Femur (tissue), 1 donor: Measurements from ENCODE around the gene MAML1.
"Not testable (repeated sequence)": the region's sequence is repeated elsewhere in the genome, so short reads cannot be mapped to it uniquely, and the experiment has no call there.

Experiments used
- DNase-seq: peaks from one replicate; pipeline ENCODE4 v3.0.0-alpha.2; 2017

Gene MAML1, protein sequence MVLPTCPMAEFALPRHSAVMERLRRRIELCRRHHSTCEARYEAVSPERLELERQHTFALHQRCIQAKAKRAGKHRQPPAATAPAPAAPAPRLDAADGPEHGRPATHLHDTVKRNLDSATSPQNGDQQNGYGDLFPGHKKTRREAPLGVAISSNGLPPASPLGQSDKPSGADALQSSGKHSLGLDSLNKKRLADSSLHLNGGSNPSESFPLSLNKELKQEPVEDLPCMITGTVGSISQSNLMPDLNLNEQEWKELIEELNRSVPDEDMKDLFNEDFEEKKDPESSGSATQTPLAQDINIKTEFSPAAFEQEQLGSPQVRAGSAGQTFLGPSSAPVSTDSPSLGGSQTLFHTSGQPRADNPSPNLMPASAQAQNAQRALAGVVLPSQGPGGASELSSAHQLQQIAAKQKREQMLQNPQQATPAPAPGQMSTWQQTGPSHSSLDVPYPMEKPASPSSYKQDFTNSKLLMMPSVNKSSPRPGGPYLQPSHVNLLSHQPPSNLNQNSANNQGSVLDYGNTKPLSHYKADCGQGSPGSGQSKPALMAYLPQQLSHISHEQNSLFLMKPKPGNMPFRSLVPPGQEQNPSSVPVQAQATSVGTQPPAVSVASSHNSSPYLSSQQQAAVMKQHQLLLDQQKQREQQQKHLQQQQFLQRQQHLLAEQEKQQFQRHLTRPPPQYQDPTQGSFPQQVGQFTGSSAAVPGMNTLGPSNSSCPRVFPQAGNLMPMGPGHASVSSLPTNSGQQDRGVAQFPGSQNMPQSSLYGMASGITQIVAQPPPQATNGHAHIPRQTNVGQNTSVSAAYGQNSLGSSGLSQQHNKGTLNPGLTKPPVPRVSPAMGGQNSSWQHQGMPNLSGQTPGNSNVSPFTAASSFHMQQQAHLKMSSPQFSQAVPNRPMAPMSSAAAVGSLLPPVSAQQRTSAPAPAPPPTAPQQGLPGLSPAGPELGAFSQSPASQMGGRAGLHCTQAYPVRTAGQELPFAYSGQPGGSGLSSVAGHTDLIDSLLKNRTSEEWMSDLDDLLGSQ

DNA sequence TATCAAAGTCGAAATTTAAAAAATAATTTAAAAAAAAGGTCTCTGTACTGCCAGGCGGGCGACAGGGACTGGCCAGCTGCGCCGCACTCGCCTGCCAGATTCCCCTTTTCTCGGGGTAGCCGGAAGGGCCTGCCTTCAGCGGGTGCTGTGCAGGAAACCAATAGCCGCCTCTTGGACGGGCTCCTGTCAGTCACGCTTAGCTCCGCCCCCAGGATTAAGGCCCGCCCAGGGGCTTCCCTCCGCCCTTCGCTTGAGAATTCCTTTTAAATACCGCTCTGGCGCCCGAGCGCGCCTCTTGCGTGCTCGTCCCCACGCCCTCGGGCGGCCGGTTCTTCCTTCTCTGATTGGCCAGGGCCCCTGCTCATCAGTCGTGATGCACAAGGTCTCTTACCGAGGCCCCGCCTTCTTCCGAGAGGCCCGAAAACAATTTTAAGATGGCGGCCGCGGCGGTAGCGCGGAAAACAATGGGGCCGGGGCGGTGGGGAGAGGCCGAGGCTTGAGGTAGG, at the start of gene MAML1:
Gene MAML1 (plus strand): TSS at position 411 of the 506 bp plus-strand sequence. CDS start 291 bp downstream, outside the sequence.
- peak; percentile 100 for DNase-seq

DNA sequence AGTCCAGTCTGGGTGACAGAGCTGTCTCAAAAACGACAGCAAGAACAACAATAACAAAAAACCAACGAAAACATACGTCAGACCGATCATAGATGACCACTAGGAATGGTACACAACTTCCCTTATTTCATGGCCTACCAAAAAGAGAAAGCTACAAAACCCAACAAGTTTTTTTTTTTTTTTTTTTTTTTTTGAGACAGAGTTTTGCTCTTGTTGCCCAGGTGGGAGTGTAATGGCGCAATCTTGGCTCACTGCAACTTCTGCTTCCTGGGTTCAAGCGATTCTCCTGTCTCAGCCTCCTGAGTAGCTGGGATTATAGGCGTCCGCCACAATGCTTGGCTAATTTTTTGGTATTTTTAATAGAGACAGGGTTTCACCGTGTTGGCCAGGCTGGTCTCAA, 43.4 kb upstream of the MAML1 start:
- not testable (repeated sequence) for DNase-seq

DNA sequence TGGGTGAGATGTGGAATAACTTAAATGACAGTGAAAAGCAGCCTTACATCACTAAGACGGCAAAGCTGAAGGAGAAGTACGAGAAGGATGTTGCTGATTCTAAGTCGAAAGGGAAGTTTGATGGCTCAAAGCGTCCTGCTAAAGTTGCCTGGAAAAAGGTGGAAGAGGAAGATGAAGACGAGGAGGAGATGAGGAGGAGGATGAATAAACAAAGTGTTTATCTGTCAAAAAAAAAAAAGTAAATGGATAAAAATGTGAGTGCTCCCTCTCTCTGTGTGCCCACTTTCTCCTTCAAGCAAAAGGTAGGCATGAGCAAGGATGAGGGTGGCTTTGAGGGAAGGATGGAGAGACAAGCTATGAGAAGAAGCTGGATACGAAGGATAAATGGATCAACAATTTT, 38.1 kb upstream of the MAML1 start:
- no peak for DNase-seq

DNA sequence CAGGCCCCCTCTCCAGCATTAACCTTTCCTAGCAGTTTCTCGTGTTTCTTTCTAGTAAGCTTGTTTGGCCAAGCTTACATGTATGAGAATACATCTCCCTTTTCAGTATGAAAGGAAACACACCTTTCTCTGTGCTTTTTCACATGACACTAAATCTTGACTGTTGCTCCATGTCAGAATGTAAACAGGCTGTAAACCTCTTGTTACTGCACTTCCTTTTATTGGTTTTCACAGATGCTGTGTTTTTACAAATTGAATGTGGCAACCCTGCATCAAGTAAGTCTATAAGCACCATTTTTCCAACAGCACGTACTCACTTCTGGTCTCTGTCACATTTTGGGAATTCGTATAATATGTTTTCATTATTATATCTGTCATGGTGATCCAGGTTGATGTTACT, 36.0 kb upstream of the MAML1 start:
- DNase-seq = no peak

DNA sequence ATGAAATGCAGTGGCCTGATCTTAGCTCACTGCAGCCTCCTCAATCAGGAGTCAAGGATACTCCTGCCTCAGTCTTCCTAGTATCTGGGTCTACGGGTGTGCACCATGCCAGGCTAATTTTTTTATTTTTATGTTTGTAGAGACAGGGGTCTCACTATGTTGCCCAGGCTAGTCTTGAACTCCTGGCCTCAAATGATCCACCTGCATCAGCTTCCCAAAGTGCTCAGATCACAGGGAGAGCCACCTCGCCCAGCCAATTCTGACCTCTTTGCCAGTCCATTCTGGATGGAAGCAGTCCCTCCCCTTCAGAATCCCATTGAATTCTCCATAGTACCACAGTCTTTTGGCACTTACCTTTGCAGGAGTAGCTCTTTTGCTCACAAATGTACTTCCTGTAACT, 35.5 kb upstream of the MAML1 start:
- DNase-seq = no peak

DNA sequence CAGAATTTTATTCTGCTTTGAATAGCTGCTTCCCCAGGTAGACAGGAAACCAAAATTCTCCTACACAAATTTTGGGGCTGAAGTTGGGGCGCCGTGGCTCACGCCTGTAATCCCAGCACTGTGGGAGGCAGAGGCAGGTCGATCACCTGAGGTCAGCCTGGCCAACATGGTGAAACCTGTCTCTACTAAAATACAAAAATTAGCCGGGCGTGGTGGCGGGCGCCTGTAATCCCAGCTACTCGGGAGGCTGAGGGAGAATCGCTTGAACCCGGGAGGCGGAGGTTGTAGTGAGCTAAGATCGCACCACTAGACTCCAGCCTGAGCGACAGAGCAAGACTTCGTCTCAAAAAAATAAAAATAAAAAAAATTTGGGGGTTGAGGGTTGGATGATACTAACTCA, 35.1 kb upstream of the MAML1 start:
- DNase-seq = not testable (repeated sequence)

DNA sequence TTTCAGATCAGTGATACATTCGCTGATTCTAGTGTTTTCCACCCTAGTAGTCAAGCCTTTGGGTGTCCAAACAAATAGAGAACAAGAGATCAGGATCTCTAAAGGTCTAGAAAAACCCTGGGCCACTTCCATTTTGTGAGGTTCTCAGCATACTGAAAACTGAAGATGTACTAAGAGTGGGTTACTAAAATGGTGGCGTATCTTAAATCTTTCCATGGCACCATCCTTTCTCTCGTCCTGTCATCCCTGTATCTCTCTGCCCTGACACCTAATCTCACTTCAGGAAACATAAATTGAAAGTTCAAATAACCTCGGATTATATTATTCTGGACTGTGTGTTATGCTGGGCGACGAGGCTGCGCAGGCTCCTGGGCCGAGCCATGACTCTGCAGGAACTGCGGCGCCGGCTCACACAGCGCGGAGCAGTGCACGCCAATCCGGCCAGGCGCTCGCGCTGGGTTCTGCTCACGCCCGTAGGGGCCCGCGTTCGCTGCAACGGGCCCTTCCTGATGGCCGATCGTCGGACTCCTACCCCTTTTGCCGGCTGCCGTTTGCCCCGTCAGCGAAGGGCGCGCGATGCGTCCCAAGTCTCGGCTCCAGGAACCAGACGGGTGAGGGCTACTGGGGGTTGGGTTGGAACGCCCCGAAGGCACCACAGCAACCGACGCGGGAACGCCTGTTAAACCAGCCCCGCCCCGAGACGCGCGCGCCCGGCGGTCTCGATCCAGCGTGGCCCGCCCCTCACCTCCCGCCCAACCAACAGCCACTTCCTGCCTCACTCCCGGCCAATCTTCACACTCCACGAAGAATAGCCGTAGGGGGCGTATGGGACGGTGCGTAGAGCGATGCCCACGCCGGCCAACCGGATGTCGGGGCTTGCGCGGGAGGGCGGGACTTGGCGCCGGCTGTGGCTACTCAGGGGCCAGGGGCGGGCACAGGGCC, 34.4 kb upstream of the MAML1 start:
- DNase-seq = peak; percentile 100

DNA sequence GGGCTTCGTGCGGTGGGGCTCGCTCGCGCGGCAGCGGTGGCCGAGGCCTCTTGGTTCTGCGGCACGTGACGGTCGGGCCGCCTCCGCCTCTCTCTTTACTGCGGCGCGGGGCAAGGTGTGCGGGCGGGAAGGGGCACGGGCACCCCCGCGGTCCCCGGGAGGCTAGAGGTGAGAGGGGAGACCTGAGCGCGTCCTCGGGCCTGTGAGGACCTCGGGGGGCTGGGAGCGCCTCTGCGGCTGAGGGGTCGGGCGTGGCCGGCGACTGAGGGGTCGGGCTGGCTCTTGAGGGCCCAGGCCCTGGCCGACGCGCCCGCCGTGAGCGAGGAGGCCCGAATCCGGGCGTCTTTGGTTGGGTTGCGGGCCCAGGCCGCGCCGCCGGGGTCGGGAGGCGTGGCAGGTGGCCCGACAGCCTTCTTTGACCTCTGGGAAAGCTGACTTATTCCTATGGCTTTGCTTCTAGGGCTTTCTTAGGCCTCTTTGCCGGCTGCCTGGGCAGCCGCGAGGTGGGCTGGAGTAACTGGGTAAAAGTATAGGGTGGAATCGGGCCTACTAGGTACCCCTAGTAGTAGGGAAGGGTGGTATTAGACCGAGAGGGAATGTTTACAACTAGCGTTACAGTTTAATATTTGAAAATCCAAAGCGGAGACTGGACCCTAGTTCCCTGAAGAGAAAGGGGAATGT, 33.5 kb upstream of the MAML1 start, which contains the start of gene CANX:
Gene CANX (plus strand): TSS at position 33 of the 681 bp plus-strand sequence. CDS start 6,715 bp downstream, outside the sequence.
- DNase-seq = no peak

DNA sequence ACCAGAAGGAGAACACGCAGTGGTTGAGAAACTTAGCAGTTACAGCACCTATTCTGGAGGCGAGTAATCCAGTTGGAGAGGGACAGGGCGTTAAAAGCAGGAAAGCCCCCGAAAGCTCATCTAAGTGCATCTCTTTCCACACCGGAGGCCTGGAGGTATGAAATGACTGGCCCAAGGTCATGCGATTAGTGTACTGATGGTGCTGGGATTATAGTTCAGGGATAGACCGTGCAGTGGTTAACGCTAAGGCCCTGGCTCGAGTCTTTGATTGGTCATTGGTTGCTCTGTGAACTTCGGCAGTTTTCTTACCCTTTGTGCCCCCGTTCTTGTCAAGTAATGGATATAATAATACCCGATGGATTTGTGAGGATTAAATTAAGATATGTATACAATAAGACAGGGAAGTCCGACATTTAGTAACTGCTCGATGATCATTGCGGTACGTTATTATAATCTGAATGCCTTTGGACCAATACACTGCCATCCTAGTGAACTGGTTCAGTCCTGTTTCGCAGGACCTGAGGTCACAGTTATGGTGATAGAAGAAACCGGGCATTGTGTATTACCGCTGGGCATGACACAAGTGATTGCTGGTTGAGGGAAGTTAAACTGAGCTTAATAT, 32.9 kb upstream of the MAML1 start:
- peak; percentile 22 for DNase-seq

DNA sequence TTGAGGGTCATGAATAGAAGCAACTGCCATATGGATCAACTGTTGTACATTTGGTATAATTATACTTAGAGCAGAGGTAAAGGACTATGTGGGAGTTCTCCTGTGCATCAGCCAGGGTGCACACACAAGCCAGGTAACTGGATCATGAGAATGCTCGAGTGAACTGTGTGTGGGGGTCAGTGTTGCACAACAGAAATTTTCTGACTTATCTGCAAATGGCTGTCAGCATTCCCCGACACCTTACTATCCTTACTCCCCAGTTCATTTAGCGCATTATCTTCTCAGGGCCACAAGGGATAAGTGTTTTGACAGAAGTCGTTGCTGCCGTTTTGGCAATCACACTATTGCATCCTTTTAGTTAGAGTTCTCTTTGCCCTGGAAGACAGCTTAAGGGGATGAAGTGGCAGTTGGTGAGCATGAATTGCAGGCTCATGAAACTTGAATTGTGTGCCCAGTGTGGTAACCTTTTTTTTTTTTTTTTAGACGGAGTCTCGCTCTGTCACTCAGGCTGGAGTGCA, 32.2 kb upstream of the MAML1 start:
- no peak for DNase-seq

DNA sequence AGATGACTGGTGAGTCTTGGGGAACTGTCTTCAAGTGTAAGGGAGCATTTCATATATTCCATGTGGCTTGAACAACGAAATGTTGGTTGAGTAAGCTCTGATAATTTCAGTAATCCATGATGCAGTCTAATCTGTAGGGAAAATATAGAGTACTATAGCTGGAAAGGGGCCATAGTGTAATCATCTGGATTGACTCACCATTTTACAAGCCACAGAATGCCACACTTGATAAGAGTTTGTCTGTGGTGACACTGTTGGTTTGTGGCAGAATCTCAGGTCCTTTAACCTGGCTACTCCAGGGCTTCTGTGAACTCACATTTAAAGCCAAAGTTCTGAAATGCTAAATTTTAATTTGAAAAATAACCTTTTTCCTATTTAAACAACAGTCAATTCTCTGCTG, 16.3 kb upstream of the MAML1 start:
- DNase-seq = no peak

DNA sequence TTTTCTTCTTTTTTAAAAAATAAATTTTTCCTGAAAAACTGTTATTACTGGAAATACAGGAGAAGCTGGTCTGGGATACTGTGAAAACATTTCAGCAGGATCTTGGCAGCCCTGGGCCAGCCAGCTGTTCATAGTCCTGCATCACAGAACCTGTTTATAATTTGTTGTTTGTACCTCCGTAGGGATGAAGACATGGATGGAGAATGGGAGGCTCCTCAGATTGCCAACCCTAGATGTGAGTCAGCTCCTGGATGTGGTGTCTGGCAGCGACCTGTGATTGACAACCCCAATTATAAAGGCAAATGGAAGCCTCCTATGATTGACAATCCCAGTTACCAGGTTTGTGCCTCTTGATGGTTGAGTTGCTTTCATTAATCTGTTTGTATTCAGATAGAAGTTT, 12.4 kb upstream of the MAML1 start:
- no peak for DNase-seq

DNA sequence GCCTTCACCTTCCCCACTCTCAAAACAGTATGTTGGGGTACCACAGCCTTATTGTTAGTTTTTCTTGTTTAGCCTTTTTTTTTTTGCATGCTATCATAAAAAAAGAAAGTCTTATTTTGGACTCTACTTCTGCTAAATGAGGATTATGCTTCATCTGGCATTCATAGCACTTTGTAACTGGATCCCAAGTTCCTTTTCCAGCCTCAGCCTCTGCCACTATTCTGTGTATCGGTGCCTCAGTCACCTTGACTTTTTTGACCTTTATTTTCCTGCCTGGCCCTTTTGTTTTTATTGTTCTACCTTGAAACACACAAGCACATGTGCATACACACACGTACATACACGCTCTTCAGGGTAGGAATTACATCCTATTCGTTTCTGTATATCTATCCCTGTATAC, 8.5 kb upstream of the MAML1 start:
- no peak for DNase-seq

DNA sequence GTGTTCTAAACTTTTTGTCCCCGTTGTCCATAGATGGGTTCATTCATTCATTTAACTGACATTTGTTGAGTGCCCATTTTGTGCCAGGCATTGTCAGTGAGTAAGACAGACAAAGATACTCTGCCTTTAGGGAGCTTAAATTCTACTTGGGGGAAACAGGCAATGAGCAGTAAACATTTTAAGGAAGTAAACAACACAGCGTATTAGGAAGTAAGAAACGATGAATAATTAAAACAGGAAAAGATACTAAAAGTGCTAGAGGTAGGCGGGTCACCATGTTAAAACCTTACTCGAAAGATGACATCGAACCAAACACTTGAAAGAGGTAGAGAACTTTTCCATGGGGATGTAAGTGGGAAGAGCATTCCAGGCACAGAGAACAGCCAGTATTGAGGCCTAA, 5.5 kb upstream of the MAML1 start:
- no peak for DNase-seq

DNA sequence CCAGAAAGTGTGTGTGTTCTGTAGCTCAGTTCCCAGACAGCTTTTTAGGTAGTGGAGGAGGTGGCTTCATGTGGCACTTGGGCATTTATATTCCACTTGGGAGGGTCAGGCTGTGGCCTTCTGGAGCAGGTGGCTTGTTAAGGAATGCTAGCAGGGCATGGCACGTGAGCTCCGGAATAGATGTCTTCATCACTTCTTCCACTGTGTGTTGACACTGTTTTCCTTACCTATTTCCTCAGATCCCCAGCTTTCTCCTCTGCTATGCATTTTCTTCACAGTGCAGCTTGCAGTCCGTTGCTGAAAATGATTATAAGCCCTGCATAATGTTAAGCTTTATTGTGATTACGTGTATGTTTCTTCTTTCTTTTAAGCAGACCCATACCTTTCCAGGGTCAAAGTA, 3.3 kb upstream of the MAML1 start:
- DNase-seq = no peak

DNA sequence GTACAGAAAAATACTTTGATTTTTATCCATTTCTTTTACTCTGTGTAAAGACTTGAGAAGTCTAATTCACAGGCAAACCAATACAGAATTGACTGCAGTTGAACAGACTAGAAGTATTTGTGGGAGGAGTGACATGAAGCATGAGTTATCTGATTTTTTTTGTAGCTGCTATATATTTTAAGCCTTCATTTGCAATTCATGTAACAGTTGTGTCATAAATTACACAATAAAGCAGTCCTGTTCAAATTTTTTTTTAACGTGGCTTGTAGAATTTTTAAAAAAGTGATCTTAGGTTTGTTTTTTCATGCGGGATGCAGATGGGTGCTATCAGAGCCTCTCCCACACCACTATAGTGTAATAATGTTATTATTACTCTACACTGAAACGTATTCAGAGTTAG, 2.9 kb upstream of the MAML1 start:
- DNase-seq = no peak

DNA sequence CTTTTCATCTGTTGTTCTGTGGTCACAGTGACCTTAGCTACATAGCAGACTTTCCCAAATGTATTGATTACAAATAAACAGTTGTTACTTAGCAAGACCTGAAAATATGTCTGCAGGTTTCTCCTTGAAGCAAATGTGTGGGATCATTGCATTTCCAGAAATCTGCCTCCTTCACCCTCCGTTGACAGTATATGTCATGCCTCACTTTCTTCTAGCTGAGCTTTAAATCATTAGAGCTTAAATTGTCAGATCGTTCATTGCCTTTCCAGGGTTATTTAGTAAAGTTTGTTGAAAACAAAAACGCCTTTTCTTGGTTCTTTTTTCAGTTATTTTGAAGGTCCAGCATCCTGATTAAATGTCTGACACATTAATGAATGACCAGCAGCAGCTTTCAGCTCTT, 2.3 kb upstream of the MAML1 start:
- no peak for DNase-seq

DNA sequence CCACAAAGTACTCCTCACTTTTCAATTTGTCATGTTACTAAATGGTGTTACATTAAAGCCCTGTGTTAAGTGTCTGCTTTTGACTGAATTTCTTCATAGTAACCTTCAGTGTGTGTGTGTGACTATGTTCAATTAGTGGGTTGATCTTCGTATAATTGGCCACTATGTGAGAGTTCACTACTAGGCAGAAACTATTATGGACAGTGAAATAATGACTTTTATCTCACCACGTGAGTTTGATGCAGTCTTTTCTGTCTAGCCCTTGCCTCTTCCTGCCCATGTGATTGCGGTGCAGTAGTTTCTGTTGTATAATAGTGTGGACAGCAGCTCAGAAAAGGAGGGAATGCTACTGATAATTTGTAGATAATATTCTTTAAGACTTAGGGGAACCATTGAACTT, 1.8 kb upstream of the MAML1 start:
- DNase-seq = no peak

DNA sequence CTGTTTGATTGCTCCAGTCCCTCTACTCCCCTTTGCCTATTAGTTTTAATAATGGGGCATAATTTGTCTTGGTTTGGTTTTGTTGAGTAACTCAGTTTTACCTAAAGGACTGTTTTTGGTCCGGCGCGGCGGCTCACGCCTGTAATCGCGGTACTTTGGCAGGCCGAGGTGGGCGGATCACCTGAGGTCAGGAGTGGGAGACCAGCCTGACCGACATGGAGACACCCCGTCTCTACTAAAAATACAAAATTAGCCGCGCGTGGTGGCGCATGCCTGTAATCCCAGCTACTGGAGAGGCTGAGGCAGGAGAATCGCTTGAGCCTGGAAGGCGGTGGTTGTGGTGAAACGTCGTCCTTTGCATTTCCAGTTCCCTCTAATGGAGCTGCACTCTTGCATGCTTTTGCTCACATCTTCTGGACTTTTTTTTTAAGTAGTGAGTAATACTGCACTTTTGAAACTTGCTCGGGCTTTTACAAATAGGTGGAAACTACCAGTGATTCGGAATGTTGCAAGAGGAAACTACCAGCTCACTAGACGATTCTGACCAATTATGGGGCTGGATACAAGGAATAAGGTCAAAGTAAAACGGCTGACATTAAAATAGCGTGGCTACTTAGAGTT, 721 bp upstream of the MAML1 start:
- peak; percentile 24 for DNase-seq
